ENCODE results near the gene COP1.
"Not testable (repeated sequence)": the region's sequence is repeated elsewhere in the genome, so short reads cannot be mapped to it uniquely, and the experiment has no call there.

COP1 gene

GRCh38 chr1:176118985-176119384, 88.1 kb downstream of the COP1 start:
- no peak for DNase-seq

- DNase-seq = no peak
Observed at GRCh38 chr1:176111835-176112234, 95.3 kb downstream of the COP1 start.

GRCh38 chr1:176110203-176110602, 96.9 kb downstream of the COP1 start:
- DNase-seq = no peak

GRCh38 chr1:176102768-176103350, 104.2 kb downstream of the COP1 start:
- DNase-seq = no peak

- DNase-seq = no peak
Observed at GRCh38 chr1:176101951-176102642, 105.0 kb downstream of the COP1 start.

GRCh38 chr1:176098560-176098959, 108.5 kb downstream of the COP1 start:
- no peak for DNase-seq

GRCh38 chr1:176096015-176096414, 111.1 kb downstream of the COP1 start:
- DNase-seq = no peak

GRCh38 chr1:176090766-176091165, 116.3 kb downstream of the COP1 start:
- no peak for DNase-seq

- DNase-seq = not testable (repeated sequence)
Observed at GRCh38 chr1:176087746-176088145, 119.3 kb downstream of the COP1 start.

GRCh38 chr1:176073524-176074157, 133.4 kb downstream of the COP1 start:
- DNase-seq = peak; percentile 64

- no peak for DNase-seq
Observed at GRCh38 chr1:176068901-176069300, 138.2 kb downstream of the COP1 start.

- no peak for DNase-seq
Observed at GRCh38 chr1:176068256-176068655, 138.8 kb downstream of the COP1 start.

GRCh38 chr1:176066709-176067108, 140.4 kb downstream of the COP1 start:
- no peak for DNase-seq

- DNase-seq = no peak
Observed at GRCh38 chr1:176058686-176059085, 148.4 kb downstream of the COP1 start.

GRCh38 chr1:176056312-176056711, 150.8 kb downstream of the COP1 start:
- DNase-seq = no peak

GRCh38 chr1:176055398-176055797, 151.7 kb downstream of the COP1 start:
- no peak for DNase-seq

GRCh38 chr1:176051902-176052518, 155.1 kb downstream of the COP1 start:
- no peak for DNase-seq

GRCh38 chr1:176051402-176051801, 155.7 kb downstream of the COP1 start:
- no peak for DNase-seq

GRCh38 chr1:176049582-176049981, 157.5 kb downstream of the COP1 start:
- DNase-seq = no peak

- no peak for DNase-seq
Observed at GRCh38 chr1:176046926-176047325, 160.2 kb downstream of the COP1 start.

- DNase-seq = no peak
Observed at GRCh38 chr1:176043537-176043936, 163.5 kb downstream of the COP1 start.

GRCh38 chr1:176033881-176034280, 173.2 kb downstream of the COP1 start:
- DNase-seq = no peak

GRCh38 chr1:176033474-176033873, 173.6 kb downstream of the COP1 start:
- DNase-seq = no peak
